ENCODE measurements around the gene KCNH3. TPM values are rescaled to one million over a fixed set of nuclear protein-coding genes. Genes with fewer than 3 reads are reported as not detected.
A peak's percentile ranks its signal among the peaks of the same experiment; 100 is the strongest.

KCNH3 gene
- total and polyA plus RNA-seq, 8 donors = 0.15 to 2.4 (median 1.5) TPM

DNA sequence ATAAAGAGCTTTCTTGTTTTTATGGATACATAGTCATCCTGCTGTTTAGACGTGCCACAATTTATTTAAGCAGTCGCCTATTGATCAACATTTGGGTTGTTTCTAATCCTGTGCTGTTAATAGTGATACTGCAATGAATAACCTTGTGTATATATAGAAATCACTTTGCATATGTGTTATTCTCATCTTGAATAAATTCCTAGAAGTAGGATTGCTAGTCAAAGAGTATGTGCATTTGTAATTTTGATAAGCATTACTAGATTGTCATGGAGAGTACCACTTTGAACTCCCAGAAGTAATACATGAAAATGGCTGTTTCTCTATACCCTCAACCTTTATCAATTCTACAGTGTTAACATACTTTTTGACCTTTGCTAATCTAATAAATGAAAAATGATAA is 44.9 kb upstream of the KCNH3 start:
- Histone ChIP-seq H3K36me3 (peaks cover 0 to 19% of the 10 kb centered on the region in 2 donors), H3K4me3 (no peak overlapping the region), H3K9me3 (no peaks in the 10 kb centered on the region), H3K27me3 (no peaks in the 10 kb centered on the region), H3K27ac (no peak overlapping the region), H3K4me1 (no peaks in the 10 kb centered on the region)
- intact Hi-C loops (cut with DNase I) = no loop called here
- ATAC-seq (no peak), DNase-seq (no peak)
- TF ChIP-seq, protein P1, sequence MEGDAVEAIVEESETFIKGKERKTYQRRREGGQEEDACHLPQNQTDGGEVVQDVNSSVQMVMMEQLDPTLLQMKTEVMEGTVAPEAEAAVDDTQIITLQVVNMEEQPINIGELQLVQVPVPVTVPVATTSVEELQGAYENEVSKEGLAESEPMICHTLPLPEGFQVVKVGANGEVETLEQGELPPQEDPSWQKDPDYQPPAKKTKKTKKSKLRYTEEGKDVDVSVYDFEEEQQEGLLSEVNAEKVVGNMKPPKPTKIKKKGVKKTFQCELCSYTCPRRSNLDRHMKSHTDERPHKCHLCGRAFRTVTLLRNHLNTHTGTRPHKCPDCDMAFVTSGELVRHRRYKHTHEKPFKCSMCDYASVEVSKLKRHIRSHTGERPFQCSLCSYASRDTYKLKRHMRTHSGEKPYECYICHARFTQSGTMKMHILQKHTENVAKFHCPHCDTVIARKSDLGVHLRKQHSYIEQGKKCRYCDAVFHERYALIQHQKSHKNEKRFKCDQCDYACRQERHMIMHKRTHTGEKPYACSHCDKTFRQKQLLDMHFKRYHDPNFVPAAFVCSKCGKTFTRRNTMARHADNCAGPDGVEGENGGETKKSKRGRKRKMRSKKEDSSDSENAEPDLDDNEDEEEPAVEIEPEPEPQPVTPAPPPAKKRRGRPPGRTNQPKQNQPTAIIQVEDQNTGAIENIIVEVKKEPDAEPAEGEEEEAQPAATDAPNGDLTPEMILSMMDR (IDR thresholded peaks at IDR 0.05) = no peak

DNA sequence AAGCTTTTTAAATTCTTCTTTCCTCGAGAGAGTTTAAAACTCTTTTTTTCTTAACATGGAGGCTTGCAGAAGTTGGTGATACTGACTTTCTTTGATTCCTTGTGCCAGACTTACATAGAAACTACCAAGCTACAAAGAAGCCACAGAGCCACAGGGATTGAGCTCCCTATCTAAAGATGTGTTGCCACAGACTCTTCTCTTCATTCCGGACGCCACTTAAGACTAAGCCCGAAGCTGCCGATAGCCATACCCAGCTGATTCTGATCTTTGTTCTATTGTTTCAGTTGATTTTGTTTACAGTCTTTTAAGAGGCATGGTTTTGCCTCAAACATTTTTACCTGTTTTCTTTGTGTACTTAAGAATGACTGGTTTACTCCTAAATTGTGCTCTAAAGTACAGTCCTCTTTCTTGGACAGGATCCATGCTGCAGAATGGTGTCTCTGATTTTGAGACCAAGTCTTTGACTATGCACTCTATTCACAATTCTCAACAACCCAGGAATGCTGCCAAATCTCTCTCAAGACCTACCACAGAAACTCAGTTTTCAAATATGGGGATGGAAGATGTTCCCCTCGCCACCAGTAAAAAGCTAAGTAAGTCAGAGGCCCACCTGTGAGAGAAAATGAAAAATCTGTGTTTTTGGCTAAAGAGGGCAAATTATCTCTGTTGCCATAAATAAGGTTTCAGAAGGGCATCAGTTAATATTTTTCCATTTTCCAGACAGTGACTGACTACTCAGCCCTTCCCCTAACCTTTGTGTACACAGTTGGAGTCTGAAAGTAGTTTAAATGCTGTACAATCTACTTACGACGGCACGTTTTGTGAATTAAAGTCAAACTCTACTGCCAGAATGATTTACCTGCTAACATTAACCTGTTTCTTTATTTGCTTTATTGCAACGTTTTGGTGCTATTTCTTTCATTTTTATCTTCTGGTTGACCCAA is 42.1 kb upstream of the KCNH3 start:
- intact Hi-C loops (cut with DNase I) = no loop called here

DNA sequence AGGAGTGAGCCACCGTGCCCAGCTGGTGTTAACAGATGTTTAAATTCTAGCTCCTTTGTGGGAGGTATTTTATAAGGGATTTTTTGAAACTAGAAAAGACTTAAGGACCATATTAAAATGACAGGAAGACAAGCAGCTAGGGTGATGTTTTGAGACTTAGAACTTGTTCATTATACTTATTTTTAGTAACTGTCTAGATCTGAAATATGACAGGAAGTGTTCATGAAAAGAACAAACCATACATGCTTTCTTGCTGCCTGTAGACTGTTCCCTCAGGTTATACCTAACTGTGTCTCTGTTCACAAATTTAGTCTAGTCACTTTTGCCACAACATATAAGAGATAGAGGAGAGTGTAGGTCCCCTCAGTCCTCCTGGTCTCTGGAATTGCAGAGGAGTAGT is 36.9 kb upstream of the KCNH3 start:
- intact Hi-C loops (cut with DNase I) = no loop called here
- no peak for DNase-seq
- H3K27me3 ChIP-seq = no peaks in the 10 kb centered on the region
- no peaks in the 10 kb centered on the region for H3K9me3 ChIP-seq
- H3K4me3 ChIP-seq = no peak overlapping the region
- no peak overlapping the region for H3K27ac ChIP-seq
- no peak for ATAC-seq
- H3K4me1 ChIP-seq = no peaks in the 10 kb centered on the region
- TF ChIP-seq, protein P1 (IDR thresholded peaks at IDR 0.05) = no peak
- peaks cover 0 to 10% of the 10 kb centered on the region in 2 donors for H3K36me3 ChIP-seq

More for the DNA sequence above, 42.1 kb upstream of the KCNH3 start:
- peaks cover 0 to 19% of the 10 kb centered on the region in 2 donors for H3K36me3 ChIP-seq
- H3K27me3 ChIP-seq = no peaks in the 10 kb centered on the region
- ATAC-seq (no peak), DNase-seq (no peak)
- TF ChIP-seq, protein P1 (IDR thresholded peaks at IDR 0.05) = no peak
- no peak overlapping the region for H3K27ac ChIP-seq
- H3K9me3 ChIP-seq = no peaks in the 10 kb centered on the region
- H3K4me1 ChIP-seq = no peaks in the 10 kb centered on the region
- no peak overlapping the region for H3K4me3 ChIP-seq

DNA sequence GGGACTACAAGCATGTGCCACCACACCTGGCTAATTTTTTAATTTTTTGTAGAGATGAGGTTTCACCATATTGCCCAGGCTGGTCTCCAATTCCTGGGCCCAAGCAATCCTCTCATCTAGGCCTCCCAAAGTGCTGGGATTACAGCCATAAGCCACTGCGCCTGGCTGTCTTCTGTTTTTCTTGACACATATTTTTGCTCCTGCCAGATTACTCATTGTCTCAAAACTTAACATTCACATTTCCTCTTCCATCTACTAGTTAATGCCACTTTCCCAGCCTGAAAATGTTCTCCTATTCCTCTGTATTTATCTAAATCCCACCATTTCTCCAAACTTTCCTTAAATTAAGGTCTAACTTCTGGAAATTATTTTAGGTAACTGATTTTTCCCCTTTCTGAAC is 36.2 kb upstream of the KCNH3 start:
- no peaks in the 10 kb centered on the region for H3K4me1 ChIP-seq
- no peaks in the 10 kb centered on the region for H3K27me3 ChIP-seq
- no peak for DNase-seq
- no peaks in the 10 kb centered on the region for H3K9me3 ChIP-seq
- TF ChIP-seq, protein P1 (IDR thresholded peaks at IDR 0.05) = no peak
- intact Hi-C loops (cut with DNase I) = no loop called here
- ATAC-seq = no peak
- H3K4me3 ChIP-seq = no peak overlapping the region
- no peak overlapping the region for H3K27ac ChIP-seq
- H3K36me3 ChIP-seq = peaks cover 0 to 3% of the 10 kb centered on the region in 2 donors

DNA sequence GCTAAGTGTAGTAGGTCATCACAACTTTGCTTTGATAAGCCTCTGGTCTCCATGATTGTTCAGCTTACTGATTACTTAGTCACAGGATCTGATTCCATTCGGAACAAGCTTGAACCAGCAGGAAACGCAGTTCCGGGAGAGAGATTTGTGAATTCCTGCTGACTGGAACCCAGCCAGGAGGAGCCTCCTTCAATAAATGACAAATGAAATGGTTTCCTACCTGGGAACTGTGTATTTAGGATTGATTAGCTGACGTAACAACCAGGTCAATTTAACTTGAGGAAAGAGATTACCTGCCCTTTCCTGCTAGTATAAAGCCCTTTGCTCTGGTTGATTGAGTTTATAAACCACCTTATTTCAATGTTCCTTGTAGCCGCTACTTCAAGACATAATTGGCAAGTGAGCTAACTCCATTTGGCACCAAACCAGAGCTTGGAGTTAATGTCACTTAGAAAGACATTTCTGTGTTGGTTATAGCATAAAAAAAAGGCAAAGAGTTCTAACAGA is 35.1 kb upstream of the KCNH3 start:
- H3K27ac ChIP-seq = no peak overlapping the region
- peak in 2 of 4 donors; percentile 34 to 46 for DNase-seq

More for the DNA sequence above, 35.1 kb upstream of the KCNH3 start:
- Histone ChIP-seq H3K4me3 (no peak overlapping the region), H3K9me3 (no peaks in the 10 kb centered on the region), H3K27me3 (no peaks in the 10 kb centered on the region), H3K4me1 (no peaks in the 10 kb centered on the region), H3K36me3 (peaks cover 0 to 3% of the 10 kb centered on the region in 2 donors)
- TF ChIP-seq, protein P1 (IDR thresholded peaks at IDR 0.05) = no peak
- ATAC-seq = peak; percentile 36
- intact Hi-C loops (cut with DNase I) = no loop called here
